Neural cell (in vitro differentiated cells): ENCODE data around the gene CCDC175. TPM values are rescaled to one million over a fixed set of nuclear protein-coding genes. Genes with fewer than 3 reads are reported as not detected.

Experiments used
- H2AFZ ChIP-seq: fragments of 200-600, 300-800 bp; sonication (generic), shearing (Covaris generic); 2 replicates; pipeline ENCODE4 v1.6.0; 2014; ENCODE audit warnings: low read depth, mild to moderate bottlenecking, antibody characterized with exemption, low read length, moderate library complexity
- H3F3A ChIP-seq: fragments of 200-600 bp; shearing (Covaris generic); 2 replicates; pipeline ENCODE4 v1.6.1; 2016; ENCODE audit warnings: mild to moderate bottlenecking, moderate library complexity, mixed read lengths, antibody characterized with exemption, low read length; ENCODE audit not compliant: insufficient read depth, poor library complexity, severe bottlenecking
- H3K27ac ChIP-seq: fragments of 200-600, 300-800 bp; sonication (generic), shearing (Covaris generic); 2 replicates; pipeline ENCODE4 v1.5.1; 2014; ENCODE audit warnings: mild to moderate bottlenecking, low read length, moderate library complexity
- H3K27me3 ChIP-seq: fragments of 300-800, 200-600 bp; sonication (generic), shearing (Covaris generic); 2 replicates; pipeline ENCODE4 v1.6.0; 2014; ENCODE audit warnings: mild to moderate bottlenecking, low read depth, low read length, moderate library complexity; ENCODE audit not compliant: insufficient read depth
- H3K36me3 ChIP-seq: fragments of 300-800, 200-600 bp; sonication (generic), shearing (Covaris generic); 2 replicates; pipeline ENCODE4 v1.5.1; 2014; ENCODE audit warnings: mild to moderate bottlenecking, antibody characterized with exemption, low read length, moderate library complexity; ENCODE audit not compliant: insufficient read depth
- H3K4me2 ChIP-seq: fragments of 300-800, 200-600 bp; sonication (generic), shearing (Covaris generic); 2 replicates; pipeline ENCODE4 v1.6.0; 2014; ENCODE audit warnings: mild to moderate bottlenecking, low read length
- H3K4me3 ChIP-seq: fragments of 300-800, 200-600 bp; sonication (generic), shearing (Covaris generic); 2 replicates; pipeline ENCODE4 v1.5.1; 2014; ENCODE audit warnings: mild to moderate bottlenecking, low read length, moderate library complexity
- H3K79me2 ChIP-seq: fragments of 200-600 bp; shearing (Covaris generic); replicated peaks from 2 replicates; pipeline ENCODE4 v1.6.0; 2014; ENCODE audit warnings: mild to moderate bottlenecking, low read length, moderate library complexity; ENCODE audit not compliant: insufficient read depth
- H3K9ac ChIP-seq: fragments of 300-800, 200-600 bp; sonication (generic), shearing (Covaris generic); 2 replicates; pipeline ENCODE4 v1.6.1; 2016; ENCODE audit warnings: mild to moderate bottlenecking, low read length, mixed read lengths
- H3K9me2 ChIP-seq: fragments of 200-600 bp; shearing (Covaris generic); 2 replicates; pipeline ENCODE4 v1.6.1; 2016; ENCODE audit warnings: mild to moderate bottlenecking, low read length, mixed read lengths; ENCODE audit not compliant: insufficient read depth
- H3K9me3 ChIP-seq: fragments of 200-600, 300-800 bp; sonication (generic), shearing (Covaris generic); 2 replicates; pipeline ENCODE4 v1.6.1; 2016; ENCODE audit warnings: mild to moderate bottlenecking, mixed run types, low read length, moderate library complexity, mixed read lengths
- H4K20me1 ChIP-seq: fragments of 200-600 bp; shearing (Covaris generic); 2 replicates; pipeline ENCODE4 v1.6.1; 2016; ENCODE audit warnings: mild to moderate bottlenecking, mixed run types; ENCODE audit not compliant: insufficient read depth
- EP300 ChIP-seq: fragments of 450-650 bp; conservative IDR thresholded peaks from 2 replicates; pipeline ENCODE4 v1.6.1; 2014; ENCODE audit warnings: antibody characterized with exemption, mild to moderate bottlenecking, moderate library complexity; ENCODE audit not compliant: poor library complexity, severe bottlenecking
- EZH2 ChIP-seq: fragments of 200-600, 300-800 bp; shearing (Covaris generic), sonication (generic); IDR thresholded peaks from 2 replicates; pipeline ENCODE4 v1.6.1; 2014; ENCODE audit warnings: antibody characterized with exemption, low read length, borderline replicate concordance, mild to moderate bottlenecking; ENCODE audit not compliant: insufficient read depth, poor library complexity, severe bottlenecking
- RAD21 ChIP-seq: fragments of 450-650 bp; conservative IDR thresholded peaks from 2 replicates; pipeline ENCODE4 v1.6.1; 2014; ENCODE audit warnings: antibody characterized with exemption, mild to moderate bottlenecking, moderate library complexity
- REST ChIP-seq: IDR thresholded peaks from 2 replicates; pipeline ENCODE4 v1.6.1; 2012; ENCODE audit warnings: borderline replicate concordance
- SMC3 ChIP-seq: fragments of 450-650 bp; conservative IDR thresholded peaks from 2 replicates; pipeline ENCODE4 v1.6.1; 2014; ENCODE audit warnings: antibody characterized with exemption, mild to moderate bottlenecking, moderate library complexity; ENCODE audit not compliant: poor library complexity
- TAF1 ChIP-seq: IDR thresholded peaks from 2 replicates; pipeline ENCODE4 v1.6.1; 2012; ENCODE audit warnings: low read depth
- polyA plus RNA-seq: library from polyadenylated mRNA; depleted of rRNA; stranded (reverse); fragments of >200 nt; gene quantifications from 2 replicates; pipeline ENCODE4 v1.2.3, GENCODE V29; 2014

CCDC175 gene
- polyA plus RNA-seq, 1 donor from 2014 or later, result 0.11 TPM

- no peak overlapping the region for H3K4me3 ChIP-seq
- no peak for TF ChIP-seq SMC3
- no peak for TF ChIP-seq REST
- no peak for TF ChIP-seq TAF1
- H4K20me1 ChIP-seq, result no peaks in the 10 kb centered on the region
- H3K79me2 ChIP-seq, result no peaks in the 10 kb centered on the region
- H3K27ac ChIP-seq, result no peak overlapping the region
- H3K27me3 ChIP-seq, result no peaks in the 10 kb centered on the region
- no peaks in the 10 kb centered on the region for H3K9me3 ChIP-seq
- no peak overlapping the region for H2AFZ ChIP-seq
- H3K4me2 ChIP-seq, result no peak overlapping the region
- H3F3A ChIP-seq, result no peaks in the 10 kb centered on the region
- H3K9me2 ChIP-seq, result no peaks in the 10 kb centered on the region
- no peaks in the 10 kb centered on the region for H3K36me3 ChIP-seq
- H3K9ac ChIP-seq, result no peak overlapping the region
Observed at GRCh38 chr14:59510001-59510400, 66.6 kb downstream of the CCDC175 start.

- Histone ChIP-seq H4K20me1 (no peaks in the 10 kb centered on the region), H3K4me3 (no peak overlapping the region), H3K27ac (no peak overlapping the region), H3K36me3 (no peaks in the 10 kb centered on the region), H3K9me3 (no peaks in the 10 kb centered on the region), H3K79me2 (no peaks in the 10 kb centered on the region), H3K9me2 (no peaks in the 10 kb centered on the region), H3K27me3 (no peaks in the 10 kb centered on the region), H3F3A (no peaks in the 10 kb centered on the region), H3K4me2 (no peak overlapping the region), H2AFZ (no peak overlapping the region), H3K9ac (no peak overlapping the region)
- TF ChIP-seq SMC3 (no peak), REST (no peak), TAF1 (no peak), EZH2 (no peak)
Observed at GRCh38 chr14:59509101-59509500, 67.5 kb downstream of the CCDC175 start.

GRCh38 chr14:59507752-59508103 is 68.9 kb downstream of the CCDC175 start:
- Histone ChIP-seq H2AFZ (no peak overlapping the region), H3F3A (no peaks in the 10 kb centered on the region), H3K27ac (no peak overlapping the region), H3K36me3 (no peaks in the 10 kb centered on the region), H3K27me3 (no peaks in the 10 kb centered on the region), H3K9me2 (no peaks in the 10 kb centered on the region), H3K4me3 (no peak overlapping the region), H3K9ac (no peak overlapping the region), H3K9me3 (no peaks in the 10 kb centered on the region), H4K20me1 (no peaks in the 10 kb centered on the region), H3K4me2 (no peak overlapping the region), H3K79me2 (no peaks in the 10 kb centered on the region)
- TF ChIP-seq SMC3 (peak; percentile 20), REST (no peak), RAD21 (no peak), TAF1 (no peak), EZH2 (no peak), EP300 (no peak)
